Measurements from ENCODE around the gene CAMTA1.

CAMTA1 gene

DNA sequence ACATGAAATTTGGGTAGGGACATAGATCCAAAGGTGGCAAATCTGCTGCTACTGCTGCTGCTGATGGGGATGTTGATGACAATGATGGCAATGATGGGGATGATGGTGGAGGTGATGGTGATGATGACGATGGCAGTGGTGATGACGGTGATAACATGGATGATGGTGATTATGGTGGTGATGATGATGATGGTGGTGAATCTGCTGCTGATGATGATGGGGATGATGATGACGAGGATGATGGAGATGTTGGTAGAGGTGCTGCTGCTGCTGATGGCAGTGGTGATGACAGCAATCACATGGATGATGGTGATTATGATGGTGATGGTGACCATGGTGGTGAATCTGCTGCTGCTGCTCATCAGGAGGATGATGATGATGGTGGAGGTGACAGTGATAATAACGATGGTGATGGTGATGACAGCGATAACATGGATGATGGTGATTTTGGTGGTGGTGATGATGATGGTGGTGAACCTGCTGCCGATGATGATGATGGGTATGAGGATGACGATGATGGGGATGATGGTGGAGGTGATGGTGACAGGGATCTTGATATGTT lies 644.9 kb downstream of the CAMTA1 start:
- no peak for DNase-seq (ENCODE audit: low read depth in 2 of 2)

GRCh38 chr1:7430691-7431090 lies 645.4 kb downstream of the CAMTA1 start:
- no peak for DNase-seq (ENCODE audit: low read depth in 2 of 2)

DNA sequence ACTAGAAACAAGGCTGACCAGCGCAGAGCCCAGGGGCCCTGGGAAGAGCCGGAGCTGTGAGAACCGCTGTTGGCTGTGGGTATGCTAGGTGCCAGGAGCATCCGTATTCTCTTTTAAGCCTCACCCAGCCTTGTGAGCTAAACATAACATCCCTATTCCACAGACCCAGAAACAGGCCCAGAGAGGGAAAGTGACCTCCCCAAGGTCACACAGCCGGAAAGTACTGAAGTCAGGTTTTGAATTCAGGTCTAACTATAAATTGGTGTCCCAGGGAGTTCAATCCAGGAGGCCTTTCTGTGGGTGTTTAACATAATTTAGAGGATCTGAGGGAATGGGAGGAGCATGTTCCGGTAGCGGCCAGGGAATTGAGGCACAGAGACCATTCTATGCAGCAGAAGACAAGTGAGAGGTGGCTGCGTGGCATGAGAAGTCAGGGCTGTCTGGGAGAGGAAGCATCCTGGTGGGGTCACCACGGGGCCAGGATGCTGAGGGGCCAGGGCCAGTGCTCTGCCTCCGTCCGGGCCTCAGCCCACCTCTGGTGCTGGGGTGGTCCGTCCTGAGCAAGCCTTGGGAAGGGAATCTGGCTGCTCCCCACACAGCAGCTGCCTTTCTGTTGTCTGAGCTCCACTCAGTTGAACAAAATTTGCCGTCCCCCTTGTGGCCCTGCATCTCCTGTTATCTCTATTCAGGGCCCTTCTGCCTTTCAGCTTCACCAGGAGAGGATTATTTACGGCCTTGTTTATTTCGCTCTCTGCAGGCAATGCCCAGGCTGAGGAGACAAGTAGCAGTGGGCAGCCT lies 647.0 kb downstream of the CAMTA1 start:
- DNase-seq (ENCODE audit: low read depth in 2 of 2) = no peak

DNA sequence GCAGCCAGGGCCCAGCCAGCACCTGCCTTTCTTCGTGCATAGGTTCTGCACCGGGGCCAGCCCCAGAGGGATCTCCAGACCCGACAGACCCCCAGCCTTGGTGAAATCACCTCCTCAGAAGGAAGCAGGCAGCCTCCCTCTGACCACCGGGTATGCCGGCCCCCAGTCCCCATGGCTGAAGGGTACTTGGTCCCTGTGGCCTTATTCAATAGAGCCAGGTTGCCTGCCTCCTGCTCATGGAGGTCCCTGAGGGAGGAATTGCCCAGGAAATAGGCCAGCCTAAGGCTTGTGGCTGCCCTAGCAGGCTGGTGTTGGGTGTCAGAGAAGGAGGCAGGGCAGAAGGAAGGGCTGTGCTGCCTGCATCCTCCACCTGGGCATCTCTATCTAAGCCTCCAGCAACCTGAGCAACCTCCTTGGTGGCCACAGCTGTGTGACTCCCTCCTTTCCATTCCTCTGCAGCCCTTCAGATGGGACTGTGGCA lies 647.7 kb downstream of the CAMTA1 start:
- no peak for DNase-seq (ENCODE audit: low read depth in 2 of 2)

- DNase-seq (ENCODE audit: low read depth in 2 of 2) = no peak
Measured at GRCh38 chr1:7434566-7434965, 649.3 kb downstream of the CAMTA1 start.

- no peak for DNase-seq (ENCODE audit: low read depth in 2 of 2)
Measured at GRCh38 chr1:7435276-7436055, 650.2 kb downstream of the CAMTA1 start.

- DNase-seq (ENCODE audit: low read depth in 2 of 2) = no peak
Measured at GRCh38 chr1:7436056-7437005, 651.1 kb downstream of the CAMTA1 start.

GRCh38 chr1:7437036-7437435 lies 651.8 kb downstream of the CAMTA1 start:
- no peak for DNase-seq (ENCODE audit: low read depth in 2 of 2)

GRCh38 chr1:7437608-7438395 lies 652.5 kb downstream of the CAMTA1 start:
- no peak for DNase-seq (ENCODE audit: low read depth in 2 of 2)

GRCh38 chr1:7438396-7438785 lies 653.1 kb downstream of the CAMTA1 start:
- no peak for DNase-seq (ENCODE audit: low read depth in 2 of 2)

DNA sequence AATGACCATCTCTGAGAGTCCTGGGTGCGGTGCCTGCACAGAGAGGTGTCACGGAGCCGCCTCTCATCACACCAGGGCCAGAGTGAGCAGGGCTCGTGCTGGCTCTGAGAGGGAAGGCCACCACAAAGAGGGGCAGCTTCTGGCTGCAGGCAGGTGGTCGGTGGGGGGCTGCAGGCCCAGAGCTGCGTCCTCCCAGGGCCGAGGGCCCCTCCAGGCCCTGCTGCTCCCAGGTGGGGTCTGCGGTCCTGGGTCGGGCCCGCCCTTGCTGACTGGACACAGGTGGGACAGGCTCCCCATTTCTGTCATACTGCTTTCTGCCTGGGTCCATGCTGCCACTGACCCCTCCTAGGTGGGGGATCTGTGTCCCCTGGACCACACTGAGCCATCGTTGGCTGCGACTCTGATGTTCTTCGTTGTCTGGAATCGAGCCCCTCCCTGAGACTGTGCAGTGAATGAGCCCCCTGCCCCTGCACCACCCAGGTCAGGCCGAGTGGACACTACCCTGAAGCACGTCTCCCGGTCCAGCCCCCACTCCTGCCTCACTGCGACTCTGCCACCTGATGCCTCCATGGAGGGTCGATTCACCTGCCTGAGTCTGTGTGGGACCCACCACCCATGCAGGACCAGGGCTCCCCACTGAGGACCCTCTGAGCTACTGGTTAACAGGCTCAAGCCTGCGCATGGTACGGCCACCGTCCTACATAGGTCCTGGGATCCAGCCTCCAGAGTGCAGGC lies 653.8 kb downstream of the CAMTA1 start:
- no peak for DNase-seq (ENCODE audit: low read depth in 2 of 2)

DNA sequence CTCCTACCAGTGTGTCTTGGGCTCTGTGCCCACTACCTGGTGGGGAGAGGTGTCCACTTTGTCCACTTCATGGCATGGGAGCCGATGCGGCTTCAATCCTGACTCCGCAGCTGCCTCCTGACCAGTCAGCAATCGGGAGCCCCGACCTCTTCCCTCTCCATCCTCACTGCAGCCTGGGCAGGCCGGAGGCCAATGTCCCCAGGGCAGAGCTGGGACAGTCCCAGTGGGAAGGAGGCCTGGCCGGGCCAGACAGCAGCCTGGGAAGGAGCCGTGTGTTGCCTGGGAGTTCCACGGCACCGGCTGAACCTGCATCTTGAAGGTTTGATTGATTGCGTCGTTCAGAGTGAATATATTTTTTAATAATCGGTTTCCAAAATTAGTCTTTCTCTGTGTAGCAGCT lies 654.9 kb downstream of the CAMTA1 start:
- DNase-seq (ENCODE audit: low read depth in 2 of 2) = no peak

GRCh38 chr1:7441143-7441841 lies 656.0 kb downstream of the CAMTA1 start:
- no peak for DNase-seq (ENCODE audit: low read depth in 2 of 2)

DNA sequence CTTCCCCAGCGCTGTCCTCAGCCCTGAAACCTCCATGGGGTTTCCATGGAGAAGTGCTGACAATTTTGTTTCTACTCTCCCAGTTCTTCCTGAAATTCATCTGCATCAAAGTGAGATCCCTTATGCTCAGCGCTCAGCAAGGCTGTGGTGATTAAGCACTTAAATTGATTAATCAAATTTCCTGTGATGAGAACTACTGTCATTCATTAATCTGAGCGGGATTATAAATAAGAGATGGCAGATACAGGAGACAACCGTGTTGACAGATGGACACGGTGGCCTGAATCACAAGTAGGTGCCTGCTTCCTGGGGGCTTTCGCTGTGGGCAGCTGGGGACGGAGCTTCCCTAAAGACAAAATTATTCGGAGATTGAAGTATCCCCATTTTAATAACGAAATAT lies 656.8 kb downstream of the CAMTA1 start:
- DNase-seq (ENCODE audit: low read depth in 2 of 2) = no peak

DNA sequence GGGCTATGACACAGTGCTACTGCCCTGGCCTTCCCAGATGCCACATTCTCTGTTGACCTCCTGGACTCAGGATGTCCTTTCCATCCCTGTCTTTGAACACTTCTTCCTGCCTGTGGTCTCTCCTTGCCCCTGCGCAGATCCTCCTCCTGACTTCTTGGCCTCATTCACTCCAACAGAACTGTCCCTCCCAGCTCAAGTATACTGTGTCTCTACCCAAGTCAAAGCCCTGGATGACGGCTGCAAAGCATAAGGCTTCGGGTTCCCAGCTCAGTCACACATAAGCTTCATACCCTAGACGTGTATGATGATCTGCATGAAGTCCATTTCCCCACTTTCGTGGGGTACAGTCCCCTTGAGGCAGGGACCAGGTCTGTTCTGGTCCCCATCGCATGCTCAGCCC lies 657.7 kb downstream of the CAMTA1 start:
- DNase-seq (ENCODE audit: low read depth in 2 of 2) = no peak

DNA sequence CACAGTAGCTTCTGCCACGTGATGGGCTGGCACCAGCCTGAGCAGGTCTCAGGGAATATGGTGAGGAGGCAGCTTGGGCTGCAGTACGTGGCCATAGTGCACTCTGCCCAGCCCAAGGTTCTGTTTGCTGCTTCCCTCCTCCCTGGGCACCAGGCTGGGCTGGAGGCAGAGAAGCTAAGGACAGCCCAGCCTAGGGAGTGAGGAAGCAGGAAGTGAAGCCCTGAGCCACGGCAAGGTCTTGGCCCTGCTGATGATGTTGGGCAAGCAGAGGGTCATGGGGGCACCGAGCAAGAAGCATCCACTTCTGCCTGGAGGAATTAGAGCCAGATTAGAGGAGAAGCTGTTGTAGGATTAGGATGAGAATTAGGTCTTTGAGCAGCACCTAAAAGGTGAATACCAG lies 659.1 kb downstream of the CAMTA1 start:
- DNase-seq (ENCODE audit: low read depth in 2 of 2) = no peak

- no peak for DNase-seq (ENCODE audit: low read depth in 2 of 2)
Measured at GRCh38 chr1:7447093-7447492, 661.8 kb downstream of the CAMTA1 start.

DNA sequence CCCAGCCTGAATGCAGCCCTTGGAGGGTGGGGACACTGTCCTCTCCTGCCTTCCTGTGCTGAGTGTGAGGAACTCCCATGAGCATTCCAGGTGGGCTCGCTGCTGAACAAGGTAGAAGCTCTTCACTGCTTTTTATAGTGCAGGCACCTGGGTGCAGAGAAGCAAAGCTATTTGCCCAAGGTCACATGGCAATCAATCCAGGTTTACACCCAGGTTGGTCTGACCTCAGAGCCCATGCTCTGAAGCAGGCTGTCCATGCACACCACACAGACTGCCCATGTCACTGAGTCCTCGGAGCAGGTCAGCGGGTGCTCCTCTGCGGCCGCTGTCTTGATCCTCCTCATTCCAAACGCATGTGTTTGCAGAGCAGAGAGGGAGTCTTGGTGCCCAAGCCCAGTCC lies 662.5 kb downstream of the CAMTA1 start:
- no peak for DNase-seq (ENCODE audit: low read depth in 2 of 2)

- DNase-seq (ENCODE audit: low read depth in 2 of 2) = no peak
Measured at GRCh38 chr1:7448986-7449385, 663.7 kb downstream of the CAMTA1 start.
